Body of pancreas (tissue), 4 donors: ENCODE data around the gene CCL25. TPM values are rescaled to one million over a fixed set of nuclear protein-coding genes. Genes with fewer than 3 reads are reported as not detected.
"Not testable (repeated sequence)": the region's sequence is repeated elsewhere in the genome, so short reads cannot be mapped to it uniquely, and the experiment has no call there.

ENCODE experiments used
- ATAC-seq: fragments of 150-250 bp; one replicate; pipeline ENCODE4 v1.9.1; 2016
- DNase-seq, 4 donors: peaks; one replicate each; pipeline ENCODE4 v3.0.0-alpha.2; 2019
- H3K27ac ChIP-seq, 4 donors: fragments of 200-600 bp; sonication (generic); 1 replicate in 3 of 4; 2 replicates in 1 of 4; pipeline versions ENCODE4 v1.5.1 to v1.6.1; 2016 to 2019; ENCODE audit warnings: mild to moderate bottlenecking in 1 of 4, mixed read lengths in 1 of 4, moderate library complexity in 1 of 4
- H3K27me3 ChIP-seq, 2 donors: fragments of 200-600 bp; sonication (generic); one replicate each; pipeline ENCODE4 v1.6.0; 2016; ENCODE audit warnings: mild to moderate bottlenecking in 1 of 2
- H3K36me3 ChIP-seq, 2 donors: fragments of 200-600 bp; sonication (generic); replicated peaks in 1 of 2; 2 replicates each; pipeline ENCODE4 v1.5.1; 2016; ENCODE audit warnings: low read depth in 2 of 2; ENCODE audit not compliant: insufficient read depth in 1 of 2
- H3K4me1 ChIP-seq: fragments of 200-600 bp; sonication (generic); one replicate; pipeline ENCODE4 v1.6.0; 2016
- H3K4me3 ChIP-seq, 2 donors: fragments of 200-600 bp; sonication (generic); 1 replicate in 1 of 2; 2 replicates in 1 of 2; pipeline ENCODE4 v1.5.1; 2016 to 2019
- H3K9me3 ChIP-seq, 3 donors: fragments of 200-600 bp; sonication (generic); 1 replicate in 2 of 3; 2 replicates in 1 of 3; pipeline ENCODE4 v1.5.1; 2016
- POLR2A ChIP-seq, 3 donors: fragments of 450-650 bp; IDR thresholded peaks; one replicate each; pipeline ENCODE4 v1.6.1; 2016; ENCODE audit warnings: antibody characterized with exemption in 3 of 3, mild to moderate bottlenecking in 2 of 3
- WGBS, 2 donors: methylation state at CpG; one replicate each; pipeline ENCODE4 v1.1.5; 2017; 5-methylcytosine and 5-hydroxymethylcytosine counted together
- intact Hi-C: fragments of 100-400 bp; cut with DNase I; formaldehyde crosslinking; loops from one replicate; pipeline ENCODE4 v1.15.1; 2023
- total RNA-seq, 2 donors: library from RNA; depleted of rRNA; stranded (reverse); fragments of >200 nt; gene quantifications; one replicate each; pipeline ENCODE4 v1.1.0, GENCODE V29; 2016
- TF ChIP-seq, protein P1 (sequence below), 7 experiments: fragments of 450-650 bp in 4 of 7; fragments of 200-600 bp in 3 of 7; sonication (generic) in 3 of 7; IDR thresholded peaks; one replicate each; pipeline ENCODE4 v1.5.1; 2016 to 2019; ENCODE audit warnings: antibody characterized with exemption in 7 of 7

CCL25 gene
- total RNA-seq, 2 donors from 2014 or later: not detected

DNA sequence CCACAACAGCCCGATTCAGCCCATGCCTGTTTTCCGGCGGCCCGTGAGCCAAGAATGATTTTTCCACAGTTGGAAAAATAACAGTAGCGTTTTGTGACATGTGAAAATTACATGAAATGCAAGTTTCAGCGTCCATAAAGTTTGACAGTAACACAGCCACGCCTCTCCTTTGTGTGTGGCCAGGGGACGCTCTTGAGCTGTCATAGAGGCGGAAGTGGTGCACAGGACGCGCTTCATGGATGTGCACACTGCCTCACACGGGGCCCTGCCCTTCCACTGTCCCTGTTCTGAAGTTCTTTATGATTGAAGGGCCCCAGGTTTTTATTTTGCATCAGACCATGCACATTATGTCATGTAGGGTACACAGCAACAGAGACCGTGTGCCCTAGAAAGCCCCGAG, 34.8 kb upstream of the CCL25 start:
- DNase-seq (no peak), ATAC-seq (no peak)
- WGBS, 2 donors: 79 to 84% methylated on average over 14 of the region's 14 CpGs
- no peaks in the 10 kb centered on the region for H3K27me3 ChIP-seq
- H3K4me3 ChIP-seq: no peak overlapping the region
- H3K27ac ChIP-seq: no peak overlapping the region
- no peaks in the 10 kb centered on the region for H3K4me1 ChIP-seq
- TF ChIP-seq POLR2A (IDR thresholded peaks at IDR 0.05): no peak
- TF ChIP-seq, protein P1, sequence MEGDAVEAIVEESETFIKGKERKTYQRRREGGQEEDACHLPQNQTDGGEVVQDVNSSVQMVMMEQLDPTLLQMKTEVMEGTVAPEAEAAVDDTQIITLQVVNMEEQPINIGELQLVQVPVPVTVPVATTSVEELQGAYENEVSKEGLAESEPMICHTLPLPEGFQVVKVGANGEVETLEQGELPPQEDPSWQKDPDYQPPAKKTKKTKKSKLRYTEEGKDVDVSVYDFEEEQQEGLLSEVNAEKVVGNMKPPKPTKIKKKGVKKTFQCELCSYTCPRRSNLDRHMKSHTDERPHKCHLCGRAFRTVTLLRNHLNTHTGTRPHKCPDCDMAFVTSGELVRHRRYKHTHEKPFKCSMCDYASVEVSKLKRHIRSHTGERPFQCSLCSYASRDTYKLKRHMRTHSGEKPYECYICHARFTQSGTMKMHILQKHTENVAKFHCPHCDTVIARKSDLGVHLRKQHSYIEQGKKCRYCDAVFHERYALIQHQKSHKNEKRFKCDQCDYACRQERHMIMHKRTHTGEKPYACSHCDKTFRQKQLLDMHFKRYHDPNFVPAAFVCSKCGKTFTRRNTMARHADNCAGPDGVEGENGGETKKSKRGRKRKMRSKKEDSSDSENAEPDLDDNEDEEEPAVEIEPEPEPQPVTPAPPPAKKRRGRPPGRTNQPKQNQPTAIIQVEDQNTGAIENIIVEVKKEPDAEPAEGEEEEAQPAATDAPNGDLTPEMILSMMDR (IDR thresholded peaks at IDR 0.05): no peak
- intact Hi-C loops: no loop called here
- H3K9me3 ChIP-seq: no peaks in the 10 kb centered on the region
- no peaks in the 10 kb centered on the region for H3K36me3 ChIP-seq

GRCh38 chr19:8020681-8021080, 31.9 kb upstream of the CCL25 start:
- 81 to 85% methylated on average over 8 to 9 of the region's 9 CpGs for WGBS, 2 donors
- TF ChIP-seq, protein P1 (IDR thresholded peaks at IDR 0.05): no peak
- TF ChIP-seq POLR2A (IDR thresholded peaks at IDR 0.05): no peak
- DNase-seq (no peak), ATAC-seq (no peak)
- Histone ChIP-seq H3K4me3 (no peak overlapping the region), H3K9me3 (no peaks in the 10 kb centered on the region), H3K4me1 (no peaks in the 10 kb centered on the region), H3K27ac (no peak overlapping the region), H3K27me3 (no peaks in the 10 kb centered on the region), H3K36me3 (no peaks in the 10 kb centered on the region)
- intact Hi-C loops: no loop called here

- H3K4me1 ChIP-seq: no peaks in the 10 kb centered on the region
- no peaks in the 10 kb centered on the region for H3K9me3 ChIP-seq
- H3K27ac ChIP-seq: no peak overlapping the region
- H3K4me3 ChIP-seq: no peak overlapping the region
- 82 to 92% methylated on average over 8 of the region's 8 CpGs for WGBS, 2 donors
- intact Hi-C loops: no loop called here
- DNase-seq (no peak), ATAC-seq (no peak)
- H3K27me3 ChIP-seq: no peaks in the 10 kb centered on the region
- TF ChIP-seq POLR2A (IDR thresholded peaks at IDR 0.05): no peak
- TF ChIP-seq, protein P1 (IDR thresholded peaks at IDR 0.05): no peak
- H3K36me3 ChIP-seq: no peaks in the 10 kb centered on the region
Measured at GRCh38 chr19:8021374-8021773, 31.2 kb upstream of the CCL25 start.

DNA sequence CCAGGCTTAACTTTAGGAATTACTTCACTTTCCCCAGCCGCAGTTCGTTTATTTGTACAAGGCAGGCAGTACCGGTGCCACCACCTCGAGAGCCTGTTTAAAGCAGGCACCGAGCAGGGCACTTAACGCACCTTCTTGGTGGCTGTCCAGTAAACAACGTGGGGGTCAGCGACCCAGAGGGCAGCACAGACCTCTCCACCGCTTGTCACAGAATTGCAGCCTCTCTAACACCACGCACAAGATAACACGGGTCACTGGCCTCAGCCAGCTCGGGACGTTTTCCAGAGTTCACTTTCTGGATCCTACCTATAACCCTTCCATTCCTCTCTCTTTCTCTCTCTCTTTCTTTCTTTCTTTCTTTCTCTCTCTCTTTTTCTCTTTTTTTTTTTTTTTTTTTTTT, 30.3 kb upstream of the CCL25 start:
- DNase-seq (no peak), ATAC-seq (no peak)
- 79 to 81% methylated on average over 13 of the region's 13 CpGs for WGBS, 2 donors
- Histone ChIP-seq H3K27me3 (no peaks in the 10 kb centered on the region), H3K4me1 (no peaks in the 10 kb centered on the region), H3K9me3 (no peaks in the 10 kb centered on the region), H3K4me3 (no peak overlapping the region), H3K36me3 (no peaks in the 10 kb centered on the region), H3K27ac (no peak overlapping the region)
- TF ChIP-seq, protein P1 (IDR thresholded peaks at IDR 0.05): no peak
- TF ChIP-seq POLR2A (IDR thresholded peaks at IDR 0.05): no peak
- intact Hi-C loops: no loop called here

- WGBS, 2 donors: 84 to 90% methylated on average over 5 of the region's 5 CpGs
- intact Hi-C loops: no loop called here
Measured at GRCh38 chr19:8023371-8023770, 29.2 kb upstream of the CCL25 start.

GRCh38 chr19:8024256-8024655, 28.3 kb upstream of the CCL25 start:
- H3K36me3 ChIP-seq, H3K4me3 ChIP-seq, H3K4me1 ChIP-seq, H3K27me3 ChIP-seq, H3K27ac ChIP-seq, ATAC-seq, DNase-seq, H3K9me3 ChIP-seq, intact Hi-C loops: not testable (repeated sequence)
- 87 to 94% methylated on average over 3 of the region's 3 CpGs for WGBS, 2 donors

More at GRCh38 chr19:8023371-8023770, 29.2 kb upstream of the CCL25 start:
- Histone ChIP-seq H3K27me3 (no peaks in the 10 kb centered on the region), H3K36me3 (no peaks in the 10 kb centered on the region), H3K4me1 (no peaks in the 10 kb centered on the region), H3K27ac (no peak overlapping the region), H3K4me3 (no peak overlapping the region), H3K9me3 (no peaks in the 10 kb centered on the region)
- DNase-seq (no peak), ATAC-seq (no peak)
- no peak for TF ChIP-seq POLR2A (IDR thresholded peaks at IDR 0.05)
- TF ChIP-seq, protein P1 (IDR thresholded peaks at IDR 0.05): no peak
